Tibial nerve (tissue), 4 donors: ENCODE results near the gene PLPP1.

Experiments used
- CTCF ChIP-seq, 5 experiments: fragments of 200-600 bp in 3 of 5; fragments of 450-650 bp in 2 of 5; sonication (generic) in 3 of 5; IDR thresholded peaks; one replicate each; pipeline ENCODE4 v1.5.1; 2016 to 2019; ENCODE audit warnings: antibody characterized with exemption in 5 of 5, mild to moderate bottlenecking in 3 of 5, moderate library complexity in 2 of 5
- EP300 ChIP-seq, 2 donors: sonication (generic); formaldehyde crosslinking; IDR thresholded peaks; one replicate each; pipeline ENCODE4 v1.6.1; 2017; ENCODE audit warnings: antibody characterized with exemption in 2 of 2, mild to moderate bottlenecking in 1 of 2
- POLR2A ChIP-seq, 2 donors: fragments of 450-650 bp; IDR thresholded peaks; one replicate each; pipeline ENCODE4 v1.6.1; 2017; ENCODE audit warnings: antibody characterized with exemption in 2 of 2, mild to moderate bottlenecking in 2 of 2, moderate library complexity in 2 of 2

GRCh38 chr5:55564721-55565120, 30.0 kb upstream of the PLPP1 start:
- no peak for TF ChIP-seq CTCF (IDR thresholded peaks at IDR 0.05)
- TF ChIP-seq POLR2A (IDR thresholded peaks at IDR 0.05): no peak
- no peak for TF ChIP-seq EP300 (IDR thresholded peaks at IDR 0.05)
